DMS 273 (cell line): ENCODE results near the gene SULT2B1.
"Not testable (repeated sequence)": the region's sequence is repeated elsewhere in the genome, so short reads cannot be mapped to it uniquely, and the experiment has no call there.

Experiments
- DNase-seq: peaks from one replicate; lab custom pipeline; 2025; ENCODE audit not compliant: unreplicated experiment; lab: John Stamatoyannopoulos, UW

Gene SULT2B1

GRCh38 chr19:48551437-48552302 is at the start of gene SULT2B1:
TSS of gene SULT2B1 (plus strand) at chr19:48552172. CDS start at chr19:48552253, 81 bp downstream.
- DNase-seq = peak; percentile 63

- no peak for DNase-seq
Observed at GRCh38 chr19:48502350-48503018, 49.5 kb upstream of the SULT2B1 start.

DNA sequence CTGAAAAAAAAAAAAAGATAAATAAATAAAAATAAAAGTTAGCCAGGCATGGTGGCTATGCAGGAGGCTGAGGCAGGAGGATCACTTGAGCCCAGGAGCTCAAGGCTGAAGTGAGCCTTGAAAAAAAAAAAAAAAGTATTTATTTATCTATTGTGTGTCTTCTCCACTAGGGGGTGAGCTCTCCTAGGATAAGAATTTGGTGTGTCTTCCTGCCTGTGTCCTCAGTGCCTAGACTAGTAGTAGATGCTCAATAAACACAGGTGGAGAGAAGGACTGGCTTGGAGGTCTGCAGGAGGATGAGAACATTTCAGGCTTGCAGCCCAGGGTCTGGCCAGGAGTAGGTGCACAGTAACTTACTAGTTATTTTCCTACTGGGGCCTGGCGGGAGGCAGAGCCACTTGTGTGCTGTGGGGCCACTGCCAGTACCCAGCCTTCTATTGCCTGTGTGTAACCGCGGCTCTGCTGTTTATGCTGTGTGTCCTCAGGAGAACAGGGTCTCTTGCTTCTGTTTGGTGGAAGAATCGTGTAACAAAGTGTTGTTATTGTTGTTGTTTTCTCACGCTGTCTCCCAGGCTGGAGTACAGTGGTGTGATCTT is 45.7 kb upstream of the SULT2B1 start:
- DNase-seq = peak; percentile 68

GRCh38 chr19:48507911-48508439 is 44.0 kb upstream of the SULT2B1 start:
- DNase-seq = no peak

DNA sequence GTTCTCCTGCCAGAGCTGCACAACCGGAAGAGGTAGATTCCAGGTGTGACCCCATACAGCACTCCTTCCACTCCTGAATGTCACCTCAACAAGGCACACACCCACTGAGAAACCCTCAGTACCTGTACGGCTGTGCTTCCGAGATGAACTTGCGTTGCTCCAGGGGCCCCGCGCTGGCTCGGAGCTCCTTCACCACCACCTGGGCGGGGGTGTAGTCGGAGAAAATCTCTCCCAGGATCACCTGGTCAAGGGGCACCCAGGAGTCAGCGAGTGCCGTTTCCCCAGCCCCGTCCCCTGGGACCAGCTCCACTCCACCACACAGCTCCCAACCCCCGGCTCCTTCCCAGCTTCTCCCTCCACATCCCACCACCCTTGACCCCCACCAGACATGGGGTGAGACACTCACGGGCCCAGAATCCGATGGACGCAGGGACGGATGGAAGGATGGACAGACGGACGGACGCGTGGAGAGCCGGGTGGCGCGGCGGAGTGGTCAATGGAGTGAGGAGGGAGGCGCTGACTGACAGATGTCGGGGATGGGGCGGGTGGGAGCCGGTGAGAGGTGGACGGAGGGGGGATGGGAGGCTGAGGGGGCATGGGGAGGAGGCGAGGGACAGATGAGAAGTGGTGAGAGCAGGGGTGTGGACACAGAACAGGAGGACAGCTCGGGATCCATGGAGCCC is 43.1 kb upstream of the SULT2B1 start:
- DNase-seq = no peak

DNA sequence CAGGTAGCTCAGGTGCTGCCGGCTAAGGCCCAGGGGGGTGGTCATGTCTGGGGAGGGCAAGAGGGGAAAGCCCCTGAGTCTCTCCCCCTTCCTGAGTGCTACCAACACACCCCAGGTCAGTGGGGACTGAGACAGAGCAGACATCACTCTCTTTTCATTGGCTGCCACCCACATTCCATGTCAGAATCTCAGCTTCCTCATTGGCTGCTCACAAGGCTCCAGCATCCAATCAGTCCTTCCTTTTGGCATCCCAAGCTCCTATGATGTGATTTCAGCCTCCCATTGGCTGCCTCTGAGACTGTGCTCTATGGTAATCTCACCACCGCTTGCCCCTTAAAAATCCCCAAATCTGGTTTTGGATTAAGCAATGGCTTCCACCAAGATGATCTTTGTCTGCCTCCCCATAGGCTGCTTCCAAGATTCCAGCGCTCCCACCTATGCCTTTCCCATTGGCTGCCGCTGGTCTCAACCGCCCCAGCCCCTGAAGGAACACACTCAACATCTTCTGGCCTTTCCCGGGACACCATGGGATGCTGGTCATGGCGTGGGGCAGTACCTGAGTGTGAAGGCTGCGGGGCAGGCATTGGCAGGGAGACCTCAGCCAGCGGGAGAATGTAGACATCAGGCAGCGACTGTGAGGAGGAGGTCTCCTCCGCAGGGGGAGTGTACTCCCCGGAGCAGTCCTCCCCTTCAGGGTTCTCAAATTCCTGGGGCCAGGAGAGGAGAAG is 42.3 kb upstream of the SULT2B1 start:
- DNase-seq = no peak

- DNase-seq = peak; percentile 88
Observed at GRCh38 chr19:48510421-48511268, 41.3 kb upstream of the SULT2B1 start.

DNA sequence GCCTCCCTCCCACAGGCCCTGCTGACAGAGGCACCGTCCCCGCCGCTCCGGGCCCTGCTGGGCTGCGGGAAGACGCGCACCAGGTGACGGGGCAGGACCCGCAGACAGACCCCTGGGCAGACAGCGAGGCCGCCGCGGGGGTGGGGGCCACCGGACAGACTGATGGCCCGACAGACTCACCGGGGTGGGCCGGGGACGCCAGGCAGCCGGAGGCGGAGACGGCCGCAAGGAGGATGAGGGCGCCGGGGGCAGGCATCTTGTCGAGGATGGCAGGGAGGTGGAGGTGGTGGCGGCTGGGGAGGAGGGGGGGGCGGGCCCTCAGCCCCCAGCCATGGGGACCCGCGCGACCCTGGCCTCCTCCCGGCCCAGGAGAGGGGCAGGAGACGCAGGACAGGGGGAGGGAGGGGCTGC is 40.6 kb upstream of the SULT2B1 start:
- DNase-seq = no peak

DNA sequence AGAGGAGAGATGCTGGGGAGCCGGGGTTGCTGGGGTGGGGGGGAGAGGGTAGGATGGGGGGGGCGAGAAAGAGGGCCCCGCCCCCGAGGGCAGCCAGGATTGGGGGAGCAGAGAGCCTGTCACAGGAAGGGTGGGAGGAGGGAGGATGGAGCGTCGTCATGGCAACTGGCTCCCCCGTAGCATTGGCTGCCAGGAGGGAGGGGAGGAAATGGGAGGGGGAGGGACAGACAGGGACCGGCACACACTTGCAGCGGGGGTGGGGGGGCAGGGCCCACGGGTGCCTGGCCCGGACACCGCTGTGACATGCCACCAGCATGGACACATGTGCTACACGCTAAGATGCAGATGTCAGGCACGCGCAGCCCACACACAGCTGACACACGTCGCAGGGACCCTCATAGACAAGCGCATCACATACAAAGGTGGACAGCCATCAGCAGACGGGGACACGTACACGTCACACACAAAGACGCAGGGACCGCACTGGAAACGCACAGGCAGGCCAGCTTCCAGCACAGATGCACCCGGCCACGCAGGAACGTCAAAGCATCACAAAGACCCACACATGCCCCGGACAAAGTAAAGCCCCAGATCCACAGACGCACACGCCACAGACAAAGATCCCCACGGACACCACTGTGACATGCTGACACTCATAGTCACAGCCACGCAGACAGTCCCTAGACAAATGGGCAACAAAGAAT is 40.0 kb upstream of the SULT2B1 start, which contains the start of gene LMTK3:
Gene LMTK3, minus strand, starts transcription at position 36 of the 704 bp plus-strand sequence. CDS start 259 bp downstream, outside the sequence.
- DNase-seq = peak; percentile 90

- DNase-seq = no peak
Observed at GRCh38 chr19:48512504-48513288, 39.3 kb upstream of the SULT2B1 start.

DNA sequence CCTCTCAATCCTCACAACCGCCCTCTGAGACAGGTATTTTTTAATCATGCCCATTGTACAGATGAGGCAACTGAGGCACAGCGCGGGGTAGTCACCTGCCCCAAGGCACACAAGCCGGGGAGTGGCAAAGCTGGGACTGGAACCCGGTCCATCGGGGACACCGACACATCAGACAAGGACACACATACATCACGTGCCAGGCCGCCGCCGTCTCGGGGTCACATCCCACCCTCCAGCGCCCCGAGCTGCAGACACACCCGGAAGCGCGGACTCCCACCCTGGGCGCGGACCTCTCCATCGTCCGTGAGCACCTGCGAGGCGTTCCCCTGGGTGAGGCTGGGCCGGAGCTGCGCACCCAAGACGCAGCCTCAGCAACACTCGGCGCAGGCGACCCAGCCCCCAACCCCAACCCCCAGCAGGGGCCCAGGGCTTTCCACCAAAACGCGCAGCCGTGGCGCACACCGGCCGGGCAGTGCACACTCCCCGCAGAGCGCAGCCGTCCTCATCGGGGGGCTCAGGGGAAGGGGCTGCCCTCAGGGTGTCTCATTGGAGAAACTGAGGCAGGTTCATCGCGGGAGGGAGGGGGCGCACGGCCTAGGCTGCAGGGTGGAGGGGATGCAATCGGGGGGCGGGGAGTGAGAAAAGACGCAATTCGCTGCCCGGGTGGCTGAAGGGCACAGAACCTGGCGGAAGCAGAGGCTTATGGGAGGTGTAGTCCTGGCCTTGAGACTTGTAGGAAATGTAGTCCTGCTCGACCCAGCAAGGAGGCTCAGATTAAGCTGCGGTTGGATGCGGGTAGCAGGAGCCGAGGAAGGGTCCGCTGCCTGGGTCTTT is 38.5 kb upstream of the SULT2B1 start:
- DNase-seq = peak; percentile 91

- no peak for DNase-seq
Observed at GRCh38 chr19:48514123-48514458, 37.9 kb upstream of the SULT2B1 start.

- no peak for DNase-seq
Observed at GRCh38 chr19:48516536-48516935, 35.4 kb upstream of the SULT2B1 start.

DNA sequence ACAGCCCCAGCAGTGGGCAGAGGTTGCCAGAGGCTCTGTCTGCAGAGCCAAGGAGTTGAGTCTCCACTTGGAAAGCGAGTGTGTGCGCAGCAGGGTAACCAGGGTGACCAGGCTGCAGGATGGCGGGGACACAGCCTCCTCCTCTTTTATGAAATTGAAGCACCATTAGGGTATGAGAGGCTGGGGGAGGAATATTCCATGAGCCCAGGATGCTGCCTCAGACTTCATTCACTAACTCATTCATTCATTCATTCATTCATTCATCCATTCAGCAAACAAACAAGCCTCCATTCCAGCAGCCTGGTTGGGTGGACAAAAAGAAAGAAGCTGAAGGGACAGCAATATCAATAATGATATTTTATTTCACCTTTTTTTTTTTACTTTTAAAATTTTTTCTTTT is 33.8 kb upstream of the SULT2B1 start:
- no peak for DNase-seq

- DNase-seq = not testable (repeated sequence)
Observed at GRCh38 chr19:48519426-48519825, 32.5 kb upstream of the SULT2B1 start.

DNA sequence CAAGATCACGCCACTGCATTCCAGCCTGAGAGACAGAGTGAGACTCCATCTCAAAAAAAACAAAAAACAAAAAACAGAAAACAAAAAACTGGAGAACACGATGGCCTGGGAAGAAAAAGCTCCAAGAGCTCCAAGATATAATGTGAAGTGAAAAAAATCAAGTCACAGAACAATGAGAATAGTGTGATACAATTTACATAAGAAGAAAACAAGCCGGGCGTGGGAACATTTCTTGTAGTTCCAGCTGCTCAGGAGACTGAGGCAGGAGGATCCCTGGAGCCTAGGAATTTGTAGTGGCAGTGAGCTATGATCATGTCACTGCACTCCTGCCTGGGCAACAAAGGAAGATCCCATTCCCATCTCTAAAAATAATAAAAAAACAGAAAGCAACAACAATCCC is 31.8 kb upstream of the SULT2B1 start:
- DNase-seq = no peak

GRCh38 chr19:48524221-48524620 is 27.8 kb upstream of the SULT2B1 start:
- no peak for DNase-seq
